ENCODE data around the gene KRTAP9-9.

- no peak for TF ChIP-seq CTCF (IDR thresholded peaks at IDR 0.05)
- TF ChIP-seq EZH2 (IDR thresholded peaks at IDR 0.05; ENCODE audit: borderline replicate concordance, insufficient read depth, low read depth, low read length, poor library complexity, severe bottlenecking): no peak
Observed at GRCh38 chr17:41212524-41213169, 42.5 kb upstream of the KRTAP9-9 start.

Measured in B cell (primary cell).